HTERT RPE-1 (cell line): ENCODE results near the gene R3HDM4.

Experiments used
- in situ Hi-C: fragments of 300-500 bp; cut with MboI; formaldehyde crosslinking; loops from 4 replicates; pipeline ENCODE4 v1.14.3; 2020; ENCODE audit warnings: low sequenced_read_pairs

The R3HDM4 gene

DNA sequence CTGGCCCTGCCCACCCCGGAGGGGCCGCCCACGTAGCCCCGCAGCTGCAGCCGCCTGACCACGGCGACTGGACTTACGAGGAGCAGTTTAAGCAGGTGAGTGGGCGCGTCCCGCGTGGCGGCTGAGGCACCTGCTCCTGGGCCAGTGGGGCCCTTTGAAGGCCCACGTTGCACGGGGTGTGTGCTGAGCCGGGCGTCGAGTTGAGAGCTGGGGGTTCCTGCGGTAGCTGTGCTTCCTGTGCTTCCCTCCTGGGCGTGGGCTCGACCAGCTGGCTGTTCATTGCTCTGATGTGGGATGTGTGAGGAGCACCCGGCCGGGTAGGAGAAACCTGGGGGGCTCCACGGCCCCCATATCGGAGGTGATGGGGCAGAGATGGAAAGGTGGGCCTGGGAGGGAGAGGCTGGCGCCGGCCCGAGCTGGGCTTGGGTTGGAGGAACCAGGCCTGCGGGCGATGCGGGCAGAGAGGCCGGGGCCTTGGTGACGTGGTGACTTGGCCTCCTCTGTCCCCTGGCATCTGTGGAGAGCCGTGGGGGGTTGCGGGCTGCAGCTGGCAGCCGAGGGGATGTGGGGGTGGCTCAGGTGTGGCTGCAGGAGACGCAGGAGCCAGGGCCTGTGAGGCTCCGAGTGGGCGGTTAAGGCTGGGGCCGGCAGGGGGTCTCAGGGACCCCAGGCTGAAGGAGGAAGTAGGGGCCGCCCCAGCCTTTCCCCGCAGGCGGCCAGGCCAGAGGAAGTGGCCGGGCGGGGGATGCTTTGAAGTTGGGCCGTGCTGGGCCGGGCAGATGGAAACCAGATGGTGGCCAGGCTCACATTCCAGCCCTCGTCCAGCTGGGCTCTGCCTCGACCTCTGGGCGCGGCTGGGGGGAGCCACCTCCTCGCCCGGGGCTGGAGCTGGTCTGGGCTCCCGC is 19.9 kb upstream of the R3HDM4 start:
- in situ Hi-C loops: no loop called here

DNA sequence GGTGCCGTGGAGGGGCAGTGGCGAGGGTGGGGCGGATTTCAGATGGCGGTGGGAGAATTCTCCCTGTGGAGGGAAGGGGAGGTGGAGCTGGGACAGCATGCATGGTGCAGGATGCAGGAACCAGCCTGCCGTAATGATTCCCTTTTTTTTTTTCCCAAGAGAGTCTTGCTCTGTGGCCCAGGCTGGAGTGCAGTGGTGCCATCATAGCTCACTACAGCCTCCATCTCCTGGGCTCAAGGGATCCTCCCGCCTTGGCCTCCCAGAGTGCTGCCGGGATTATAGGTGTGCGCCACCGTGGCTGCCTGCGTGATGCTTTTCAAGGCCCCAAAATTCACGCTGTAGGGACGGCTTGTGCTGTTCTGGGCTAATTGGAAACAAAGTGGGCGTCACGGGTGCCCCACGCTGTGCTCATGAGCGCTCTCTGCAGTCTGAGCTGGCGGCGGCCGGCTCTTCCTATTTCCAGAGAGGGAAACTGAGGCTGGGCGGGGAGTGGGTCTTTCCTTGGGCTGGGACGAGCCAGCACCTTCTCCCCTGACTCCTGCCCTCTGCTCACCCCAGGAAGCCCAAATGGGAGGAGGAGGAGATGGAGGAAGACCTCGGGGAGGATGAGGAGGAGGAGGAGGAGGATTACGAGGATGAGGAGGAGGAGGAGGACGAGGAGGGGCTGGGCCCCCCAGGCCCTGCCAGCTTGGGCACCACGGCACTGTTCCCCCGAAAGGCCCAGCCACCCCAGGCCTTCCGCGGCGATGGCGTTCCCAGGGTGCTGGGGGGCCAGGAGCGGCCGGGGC is 19.0 kb upstream of the R3HDM4 start:
- in situ Hi-C loops: no loop called here

DNA sequence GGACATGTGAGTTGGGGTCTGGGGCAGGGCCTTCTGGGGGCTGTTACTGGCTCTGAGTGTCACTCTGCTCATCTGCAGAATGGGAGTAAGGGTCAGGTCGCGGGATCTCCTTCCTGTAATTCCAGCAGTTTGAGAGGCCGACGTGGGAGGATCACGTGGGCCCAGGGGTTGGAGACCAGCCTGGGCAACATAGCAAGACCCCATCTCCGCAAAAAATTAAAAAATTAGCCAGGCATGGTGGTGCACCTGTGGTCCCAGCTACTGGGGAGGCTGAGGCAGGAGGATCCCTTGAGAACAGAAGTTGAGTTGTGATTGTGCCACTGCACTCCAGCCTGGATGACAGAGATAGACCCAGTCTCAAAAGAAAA is 16.9 kb upstream of the R3HDM4 start:
- in situ Hi-C loops: no loop called here

DNA sequence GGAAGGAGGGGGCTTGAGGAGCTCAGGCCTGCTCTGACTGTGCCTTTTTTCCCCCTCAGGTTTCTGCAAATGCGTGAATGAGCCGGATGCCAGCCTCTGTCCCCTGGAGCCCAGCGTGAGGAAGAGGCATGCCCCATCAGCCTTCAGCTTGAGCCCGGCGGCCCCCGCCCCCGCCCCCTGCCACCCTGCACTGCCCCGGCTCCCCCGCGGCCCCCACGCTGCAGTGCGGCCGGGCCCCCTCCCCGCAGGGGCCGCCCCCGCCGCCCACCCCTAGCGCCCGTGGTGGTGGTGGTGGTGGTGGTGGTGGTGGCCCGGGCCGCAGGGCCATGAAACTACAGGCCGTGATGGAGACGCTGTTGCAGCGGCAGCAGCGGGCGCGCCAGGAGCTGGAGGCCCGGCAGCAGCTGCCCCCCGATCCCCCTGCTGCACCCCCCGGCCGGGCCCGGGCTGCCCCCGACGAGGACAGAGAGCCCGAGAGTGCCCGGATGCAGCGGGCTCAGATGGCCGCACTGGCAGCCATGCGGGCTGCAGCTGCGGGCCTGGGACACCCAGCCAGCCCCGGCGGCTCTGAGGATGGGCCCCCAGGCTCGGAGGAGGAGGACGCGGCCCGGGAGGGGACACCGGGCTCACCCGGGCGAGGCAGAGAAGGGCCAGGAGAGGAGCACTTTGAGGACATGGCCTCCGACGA is 16.3 kb upstream of the R3HDM4 start:
- in situ Hi-C loops: no loop called here

DNA sequence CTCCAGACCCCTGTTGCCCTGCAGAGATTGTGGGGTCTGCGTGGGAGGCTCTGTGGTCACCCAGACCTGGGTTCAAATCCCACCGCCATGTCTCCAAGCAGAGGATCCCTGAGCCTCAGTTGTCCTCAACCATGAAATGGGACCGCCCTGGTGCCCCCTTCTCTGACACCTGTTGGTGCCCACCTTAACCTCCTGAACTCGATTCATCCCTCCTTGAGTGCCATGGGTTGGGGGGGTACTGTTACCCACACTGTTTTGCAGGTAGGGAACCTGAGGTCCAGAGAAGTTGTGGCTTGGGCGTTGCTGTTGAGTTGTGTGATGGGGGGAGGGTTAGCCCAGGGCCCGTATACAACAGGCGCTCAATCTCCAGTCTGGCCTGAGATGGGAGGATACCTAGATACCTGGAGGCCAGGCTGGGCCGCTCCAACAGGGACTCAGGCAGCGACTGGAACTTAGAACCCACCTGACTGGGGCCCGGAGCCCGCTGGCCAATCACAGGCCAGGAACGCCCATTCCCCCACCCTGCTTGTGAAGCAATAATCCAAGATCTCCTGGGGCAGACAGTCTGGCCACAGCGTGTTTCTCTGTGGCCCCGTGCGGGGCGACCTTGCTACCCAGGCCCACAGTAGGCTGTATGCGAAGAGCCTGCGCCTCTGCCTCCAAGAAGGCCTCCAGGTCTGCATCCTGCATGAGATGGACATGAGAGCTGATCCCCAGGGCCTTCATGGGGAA is 15.6 kb upstream of the R3HDM4 start:
- in situ Hi-C loops: no loop called here

DNA sequence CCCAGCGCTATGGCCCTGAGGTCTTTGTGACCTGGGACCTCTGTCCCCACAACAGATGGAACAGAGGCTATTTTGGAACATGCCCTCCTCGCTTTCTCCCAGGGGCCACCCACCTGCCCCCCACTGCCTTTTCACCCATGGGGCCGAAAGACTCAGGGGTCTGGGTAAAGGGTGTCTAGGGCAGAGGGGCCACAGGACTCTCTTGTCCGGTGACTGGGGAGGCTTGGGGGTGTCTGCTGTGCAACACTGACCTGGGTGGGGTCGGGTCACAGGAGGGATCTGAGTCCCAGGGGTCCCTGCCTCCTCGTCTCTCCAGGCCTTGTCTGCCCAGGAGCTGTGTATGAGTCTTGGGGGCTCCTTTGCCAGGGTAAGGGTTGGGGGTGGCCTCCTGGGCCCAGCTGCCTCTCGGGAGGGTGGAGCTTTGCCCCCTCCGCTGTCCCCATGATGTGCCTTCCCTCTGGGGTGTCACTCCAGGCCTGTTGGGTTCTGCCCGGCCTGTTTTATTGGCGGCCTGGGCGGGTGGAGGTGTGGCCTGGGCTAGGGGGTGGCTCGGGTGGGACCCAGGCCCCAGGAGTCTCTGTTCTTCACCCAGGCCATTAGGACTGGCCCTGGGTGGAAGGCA is 14.9 kb upstream of the R3HDM4 start:
- in situ Hi-C loops: no loop called here

DNA sequence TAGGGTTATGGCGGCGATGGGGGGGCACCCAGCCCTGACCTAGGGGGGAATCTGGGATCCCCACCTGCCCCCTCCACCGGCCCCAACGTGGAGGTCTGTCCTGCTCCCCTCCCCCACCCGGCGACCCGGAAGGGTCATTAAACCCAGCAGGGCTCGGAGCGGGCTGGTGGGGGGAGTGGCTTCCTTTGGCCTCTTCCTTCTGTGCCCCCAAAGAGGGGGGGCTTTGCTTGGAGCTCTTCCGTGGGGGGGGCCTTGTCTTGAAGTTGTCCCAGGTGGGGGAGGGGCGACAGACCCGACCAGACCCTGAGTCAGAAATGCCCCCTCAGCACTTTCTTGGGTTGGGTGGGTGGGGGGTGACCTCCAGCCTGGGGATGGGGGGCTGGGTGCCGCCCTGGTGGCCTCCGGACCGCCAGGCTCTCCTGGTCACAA is 14.3 kb upstream of the R3HDM4 start:
- in situ Hi-C loops: no loop called here

DNA sequence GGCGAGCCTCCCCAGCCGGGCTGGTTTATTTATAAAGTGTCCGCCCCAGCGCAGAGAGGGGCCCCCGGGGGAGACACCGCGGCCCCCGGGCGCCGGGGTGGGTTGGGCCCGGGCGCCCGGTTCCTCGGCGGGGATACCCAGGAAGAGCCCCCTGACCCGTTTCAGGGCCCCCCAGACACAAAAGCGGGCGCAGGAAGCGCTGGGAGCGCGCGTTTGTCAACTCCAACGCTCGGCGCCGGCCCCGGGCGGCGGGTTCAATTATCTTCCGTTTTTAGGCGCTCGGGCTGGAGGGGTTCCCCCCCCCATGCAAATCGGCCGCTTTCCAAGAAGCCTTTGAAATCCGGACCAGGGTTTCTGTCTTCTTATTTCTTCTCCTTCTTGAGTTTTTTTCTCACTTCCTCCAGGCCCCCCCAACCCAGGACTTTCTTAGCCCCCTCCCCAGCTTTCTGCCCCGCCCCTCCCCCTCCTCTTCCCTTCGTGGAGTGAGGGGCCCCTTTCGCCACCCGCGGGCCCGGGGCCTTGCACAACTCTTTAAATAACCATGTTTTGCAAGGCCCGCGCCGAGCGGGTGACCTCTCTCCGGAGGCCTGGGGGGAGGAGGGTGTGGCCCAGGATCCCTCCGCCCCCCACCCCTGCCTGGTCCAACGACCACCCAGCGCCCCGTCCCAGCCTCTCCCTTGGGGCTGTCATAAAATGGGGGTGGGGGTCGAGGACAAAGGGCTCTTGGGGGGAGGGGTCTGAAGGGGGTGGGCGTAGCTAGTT is 13.8 kb upstream of the R3HDM4 start:
- in situ Hi-C loops: no loop called here

DNA sequence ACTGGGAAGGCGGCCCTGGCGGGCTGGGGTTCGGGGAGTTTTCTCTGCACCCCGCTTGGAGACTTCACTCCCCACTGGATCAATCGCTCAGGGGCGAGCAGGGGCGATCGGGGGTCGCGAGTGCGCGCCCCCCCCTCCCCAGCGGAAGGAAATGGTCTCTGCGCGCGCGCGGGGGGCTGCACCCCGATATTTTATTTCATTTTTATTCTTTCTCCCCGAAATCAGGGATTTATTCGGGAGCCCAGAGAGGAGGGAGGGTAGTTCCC is 13.2 kb upstream of the R3HDM4 start:
- in situ Hi-C loops: no loop called here

DNA sequence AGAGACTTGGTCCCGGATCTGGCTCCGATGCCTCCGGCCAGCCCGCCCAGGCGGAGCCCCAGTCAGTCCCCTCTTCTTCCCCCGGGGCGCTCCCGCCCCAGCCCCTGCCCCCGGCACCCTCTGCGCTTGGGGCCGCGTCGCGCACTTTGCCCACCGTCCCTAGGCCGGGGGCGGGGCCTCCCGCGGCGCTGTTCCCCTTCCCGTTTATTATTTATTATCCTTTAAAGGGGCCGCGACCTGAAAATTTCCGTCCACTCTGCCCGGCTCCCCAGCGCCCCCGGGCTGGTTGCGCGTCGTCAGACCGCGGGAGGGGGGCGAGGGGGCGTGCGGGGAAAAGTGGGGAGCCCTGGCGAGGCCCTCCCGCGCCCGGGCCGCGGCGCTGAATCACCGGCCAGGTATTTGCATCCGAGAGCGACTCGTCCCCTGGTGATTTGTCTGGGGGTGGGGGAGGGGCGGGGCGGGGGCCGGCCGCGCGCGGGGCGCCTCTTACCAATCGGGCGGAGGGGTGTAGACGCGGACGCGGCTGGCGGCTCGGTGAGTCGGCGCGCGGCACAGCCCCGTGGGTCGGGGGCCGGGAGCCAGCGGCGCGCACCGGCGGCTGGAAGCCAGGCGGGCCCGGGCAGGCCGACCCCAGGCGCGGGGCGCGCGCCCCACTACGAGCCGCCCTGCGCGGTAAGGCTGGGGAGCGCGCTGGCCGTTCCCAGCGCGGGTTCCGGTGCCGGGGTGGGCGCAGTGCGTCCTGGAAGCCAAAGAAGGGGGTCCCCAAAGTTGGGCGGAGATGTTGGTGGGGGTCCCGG is 12.7 kb upstream of the R3HDM4 start, which contains the start of gene ARID3A:
TSS of gene ARID3A (plus strand) at position 510 of the 797 bp plus-strand sequence. CDS start 3,494 bp downstream, outside the sequence.
- in situ Hi-C loops: no loop called here

DNA sequence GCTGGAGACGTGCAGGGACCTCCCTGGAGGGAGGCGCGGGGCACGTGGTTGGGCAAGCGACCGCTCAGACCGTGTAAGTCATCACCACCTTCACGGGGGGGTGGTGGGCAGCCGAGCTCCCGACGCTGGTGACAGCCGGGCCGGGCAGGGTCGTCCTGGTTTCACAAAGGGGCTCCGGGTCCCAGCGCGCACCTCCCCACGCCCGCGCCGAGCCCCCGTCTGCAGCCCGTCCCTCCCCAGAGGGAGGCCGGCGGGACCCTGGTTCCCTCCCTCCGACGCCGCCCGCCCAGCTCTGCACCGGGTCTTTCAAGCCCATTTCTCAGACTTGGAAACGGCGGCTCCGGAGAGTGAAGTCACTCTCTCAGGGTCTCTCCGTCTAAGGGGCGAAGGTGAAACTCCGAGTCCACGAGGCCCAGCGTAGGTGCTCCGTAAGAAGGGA is 12.1 kb upstream of the R3HDM4 start:
- in situ Hi-C loops: no loop called here

DNA sequence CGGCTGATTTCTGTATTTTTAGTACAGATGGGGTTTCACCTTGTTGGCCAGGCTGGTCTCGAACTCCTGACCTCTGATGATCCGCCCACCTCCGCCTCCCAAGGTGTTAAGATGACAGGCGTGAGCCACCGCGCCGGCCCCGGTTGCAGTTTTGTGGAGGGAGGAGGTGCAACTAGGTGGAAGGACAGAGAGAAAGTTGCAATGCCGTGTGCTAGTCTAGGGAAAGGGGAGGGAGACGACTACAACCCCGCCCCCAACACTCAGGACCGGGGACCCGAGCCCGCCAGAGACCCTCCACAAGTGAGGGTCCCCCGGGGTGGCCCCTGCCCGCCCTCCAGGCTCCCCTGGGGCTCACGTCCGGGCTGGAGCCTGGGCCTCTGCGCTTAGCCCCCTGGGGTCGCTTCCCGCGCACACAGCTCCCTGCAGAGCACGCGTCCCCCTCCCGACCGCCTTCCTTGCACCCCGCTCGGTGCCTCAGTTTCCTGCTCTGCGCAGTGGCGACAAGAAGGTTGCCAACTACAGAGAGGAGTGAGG is 11.6 kb upstream of the R3HDM4 start:
- in situ Hi-C loops: no loop called here

DNA sequence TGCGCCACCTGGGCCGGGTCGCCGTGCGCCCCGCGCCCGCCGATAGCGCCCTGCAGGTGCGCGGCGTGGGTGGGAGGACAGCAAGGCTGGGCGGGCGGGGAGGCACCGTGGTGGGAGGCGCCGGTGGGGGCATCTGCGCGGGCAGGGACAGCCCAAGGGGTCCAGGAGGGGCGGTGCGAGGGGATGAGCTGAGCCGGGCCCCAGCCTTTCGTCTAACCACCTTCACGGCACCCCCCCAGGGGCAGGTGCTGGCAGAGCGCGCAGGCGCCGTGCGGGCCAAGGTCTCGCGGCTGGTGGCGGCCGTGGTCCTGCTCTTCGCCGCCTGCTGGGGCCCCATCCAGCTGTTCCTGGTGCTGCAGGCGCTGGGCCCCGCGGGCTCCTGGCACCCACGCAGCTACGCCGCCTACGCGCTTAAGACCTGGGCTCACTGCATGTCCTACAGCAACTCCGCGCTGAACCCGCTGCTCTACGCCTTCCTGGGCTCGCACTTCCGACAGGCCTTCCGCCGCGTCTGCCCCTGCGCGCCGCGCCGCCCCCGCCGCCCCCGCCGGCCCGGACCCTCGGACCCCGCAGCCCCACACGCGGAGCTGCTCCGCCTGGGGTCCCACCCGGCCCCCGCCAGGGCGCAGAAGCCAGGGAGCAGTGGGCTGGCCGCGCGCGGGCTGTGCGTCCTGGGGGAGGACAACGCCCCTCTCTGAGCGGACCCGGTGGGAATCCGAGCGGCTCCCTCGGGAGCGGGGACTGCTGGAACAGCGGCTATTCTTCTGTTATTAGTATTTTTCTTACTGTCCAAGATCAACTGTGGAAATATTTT is 7.2 kb upstream of the R3HDM4 start:
- in situ Hi-C loops: no loop called here

DNA sequence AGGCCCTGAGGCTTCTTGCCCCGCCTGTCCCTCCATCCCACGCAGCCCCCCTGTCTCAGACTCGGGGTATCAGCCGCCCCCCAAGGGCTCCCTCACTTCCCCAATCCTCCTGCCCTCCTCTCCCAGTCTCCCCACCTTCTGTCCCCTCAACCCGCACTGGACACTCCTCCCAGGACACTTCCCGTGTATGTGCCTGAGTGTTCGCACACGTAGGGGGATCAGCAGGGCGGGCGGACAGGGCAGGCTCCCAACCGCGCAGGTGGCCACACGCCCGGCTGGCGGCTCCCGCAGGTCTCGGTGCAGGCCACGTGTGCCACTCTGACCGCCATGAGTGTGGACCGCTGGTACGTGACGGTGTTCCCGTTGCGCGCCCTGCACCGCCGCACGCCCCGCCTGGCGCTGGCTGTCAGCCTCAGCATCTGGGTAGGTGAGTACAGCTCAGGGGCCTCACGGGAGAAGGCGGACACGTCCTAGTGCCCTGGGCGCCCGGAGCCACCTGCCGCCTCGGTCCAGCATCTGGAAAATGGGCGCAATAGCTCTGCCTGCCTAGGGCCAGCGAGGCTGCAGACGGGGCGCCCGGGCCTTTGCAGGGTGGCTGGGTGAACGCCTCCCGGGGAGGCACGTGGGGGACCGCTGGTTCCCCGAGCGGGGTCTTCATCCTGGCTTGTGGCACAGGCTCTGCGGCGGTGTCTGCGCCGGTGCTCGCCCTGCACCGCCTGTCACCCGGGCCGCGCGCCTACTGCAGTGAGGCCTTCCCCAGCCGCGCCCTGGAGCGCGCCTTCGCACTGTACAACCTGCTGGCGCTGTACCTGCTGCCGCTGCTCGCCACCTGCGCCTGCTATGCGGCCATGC is 6.4 kb upstream of the R3HDM4 start:
- in situ Hi-C loops: no loop called here

DNA sequence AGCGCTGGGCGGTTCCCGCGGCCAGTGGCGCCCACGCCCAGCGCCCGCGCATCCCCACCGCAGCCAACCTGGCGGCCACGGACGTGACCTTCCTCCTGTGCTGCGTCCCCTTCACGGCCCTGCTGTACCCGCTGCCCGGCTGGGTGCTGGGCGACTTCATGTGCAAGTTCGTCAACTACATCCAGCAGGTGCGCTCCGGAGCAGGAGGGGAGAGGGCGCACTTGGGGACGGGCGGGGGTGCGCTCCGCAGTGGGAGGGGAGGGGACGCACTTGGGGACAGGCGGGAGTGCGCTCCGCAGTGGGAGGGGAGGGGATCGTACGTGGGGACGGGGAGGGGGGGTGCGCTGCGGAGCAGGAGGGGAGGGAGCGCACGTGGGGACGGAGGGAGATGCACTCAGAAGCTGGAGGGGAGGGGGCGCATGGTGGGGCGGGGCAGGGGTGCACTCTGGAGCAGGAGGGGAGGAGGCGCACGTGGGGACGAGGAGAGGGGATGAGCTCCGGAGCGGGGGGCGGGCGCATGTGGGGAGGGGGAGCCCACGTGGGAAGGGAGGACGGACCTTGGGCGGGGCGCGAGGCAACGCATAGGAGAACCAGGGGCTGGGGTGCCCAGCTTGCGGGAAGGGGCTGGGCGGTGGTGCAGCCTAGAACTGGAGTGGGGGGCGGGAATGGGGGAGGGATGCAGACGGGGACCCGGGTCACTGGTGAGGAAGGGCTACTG is 5.6 kb upstream of the R3HDM4 start:
- in situ Hi-C loops: no loop called here

DNA sequence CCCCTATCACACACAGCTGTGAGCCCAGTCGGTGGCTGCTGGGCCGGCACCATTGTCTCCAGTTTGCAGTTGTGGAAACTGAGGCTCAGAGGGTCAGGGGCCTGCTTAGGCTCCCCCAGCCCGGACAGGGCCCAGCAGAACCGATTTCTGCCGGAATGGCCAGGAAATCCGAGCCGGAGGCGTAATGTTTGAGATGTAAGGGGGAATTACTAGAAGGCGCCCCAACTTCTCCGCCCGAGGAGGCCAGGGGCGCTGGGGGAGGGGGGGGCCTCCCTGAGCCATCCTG is 5.1 kb upstream of the R3HDM4 start:
- in situ Hi-C loops: no loop called here
